ELR (cell line): ENCODE data around the gene EMX2.
"Not testable (repeated sequence)": the region's sequence is repeated elsewhere in the genome, so short reads cannot be mapped to it uniquely, and the experiment has no call there.

Experiments used
- DNase-seq: peaks from one replicate; pipeline ENCODE4 v3.0.0-alpha.2; 2015; ENCODE audit warnings: low read depth

The EMX2 gene

GRCh38 chr10:117542706-117543224 lies at the start of gene EMX2:
Gene EMX2 (plus strand): TSS chr10:117542746. CDS start chr10:117543268, 522 bp downstream.
- no peak for DNase-seq

- DNase-seq = no peak
These were observed 46.5 kb upstream of the EMX2 start for GRCh38 chr10:117496031-117496430.

GRCh38 chr10:117496616-117497028 lies 45.9 kb upstream of the EMX2 start:
- peak; percentile 87 for DNase-seq

- DNase-seq = no peak
These were observed 44.8 kb upstream of the EMX2 start for GRCh38 chr10:117497736-117498135.

GRCh38 chr10:117499248-117500105 lies 43.1 kb upstream of the EMX2 start:
- DNase-seq = no peak

GRCh38 chr10:117500456-117500855 lies 42.1 kb upstream of the EMX2 start:
- no peak for DNase-seq

GRCh38 chr10:117501460-117502035 lies 41.0 kb upstream of the EMX2 start:
- DNase-seq = no peak

GRCh38 chr10:117502421-117503243 lies 39.9 kb upstream of the EMX2 start:
- DNase-seq = no peak

- no peak for DNase-seq
These were observed 39.0 kb upstream of the EMX2 start for GRCh38 chr10:117503244-117504205.

- no peak for DNase-seq
These were observed 38.0 kb upstream of the EMX2 start for GRCh38 chr10:117504562-117504961.

- DNase-seq = not testable (repeated sequence)
These were observed 35.5 kb upstream of the EMX2 start for GRCh38 chr10:117507081-117507480.

GRCh38 chr10:117509573-117509972 lies 33.0 kb upstream of the EMX2 start:
- no peak for DNase-seq

- no peak for DNase-seq
These were observed 30.8 kb upstream of the EMX2 start for GRCh38 chr10:117511601-117512390.

GRCh38 chr10:117514971-117515370 lies 27.6 kb upstream of the EMX2 start:
- DNase-seq = no peak

GRCh38 chr10:117516681-117517080 lies 25.9 kb upstream of the EMX2 start:
- no peak for DNase-seq

- no peak for DNase-seq
These were observed 24.3 kb upstream of the EMX2 start for GRCh38 chr10:117518246-117518645.

- DNase-seq = no peak
These were observed 23.3 kb upstream of the EMX2 start for GRCh38 chr10:117519286-117519685.

GRCh38 chr10:117519879-117520278 lies 22.7 kb upstream of the EMX2 start:
- no peak for DNase-seq

GRCh38 chr10:117530791-117531190 lies 11.8 kb upstream of the EMX2 start:
- DNase-seq = no peak

GRCh38 chr10:117531371-117532002 lies 11.1 kb upstream of the EMX2 start:
- DNase-seq = no peak
